GM12878 (cell line): ENCODE results near the gene METTL21A. TPM values are rescaled to one million over a fixed set of nuclear protein-coding genes. Genes with fewer than 3 reads are reported as not detected.

Experiments
- ATAC-seq: fragments of 200-7000 bp; cut with Tn5 transposase; 3 replicates; pipeline ENCODE4 v1.9.1; 2020; ENCODE audit warnings: mild to moderate bottlenecking, moderate library complexity
- BruUV-seq: library from RNA; stranded (reverse); fragments of 400-500 nt; replicated peaks from 2 replicates; lab custom pipeline; 2021; lab: Mats Ljungman, UMichigan
- CTCF ChIA-PET: fragments of 300-600 bp; sonication (Branson Sonifier 250); formaldehyde crosslinking; extraction: SDS; loops from one replicate; lab custom pipeline; 2021; ENCODE audit warnings: inconsistent platforms; lab: Yijun Ruan, JAX
- POLR2A ChIA-PET: fragments of 350-600 bp; formaldehyde crosslinking; extraction: SDS; loops from one replicate; lab custom pipeline; 2021; ENCODE audit warnings: inconsistent platforms; lab: Charles Lee
- RAD21 ChIA-PET: fragments of 300-600 bp; sonication (Branson Sonifier 250); formaldehyde crosslinking; loops from one replicate; lab custom pipeline; 2023; ENCODE audit warnings: antibody characterized with exemption; ENCODE audit not compliant: unreplicated experiment; lab: Charles Lee
- SMC1A ChIA-PET: fragments of 300-600 bp; sonication (Branson Sonifier 250); formaldehyde crosslinking; loops from one replicate; lab custom pipeline; 2023; ENCODE audit not compliant: unreplicated experiment, uncharacterized antibody; lab: Charles Lee
- DNase-seq: peaks from one replicate; pipeline ENCODE4 v3.0.0-alpha.2; 2011; ENCODE audit warnings: low read depth, low spot score
- FAIRE-seq: peaks from 3 replicates; lab custom pipeline; 2011; peaks lifted over from hg19 to GRCh38; lab: Jason Lieb, UNC
- H2AFZ ChIP-seq: 2 replicates; pipeline ENCODE4 v1.6.0; 2011; ENCODE audit warnings: low read depth, low read length, control low read depth; ENCODE audit not compliant: control insufficient read depth
- H3K27ac ChIP-seq: 2 replicates; pipeline ENCODE4 v1.5.1; 2011; ENCODE audit warnings: control low read depth; ENCODE audit not compliant: control insufficient read depth, insufficient read depth
- H3K27me3 ChIP-seq, 2 experiments: replicated peaks in 1 of 2; 2 replicates each; pipeline versions ENCODE4 v1.6.0 to v1.6.1; 2011; ENCODE audit warnings: low read length in 1 of 2; ENCODE audit not compliant: control insufficient read depth in 2 of 2, insufficient read depth in 2 of 2
- H3K36me3 ChIP-seq, 2 experiments: 2 replicates each; pipeline ENCODE4 v1.5.1; 2011; ENCODE audit warnings: low read length in 1 of 2; ENCODE audit not compliant: control insufficient read depth in 2 of 2, insufficient read depth in 2 of 2
- H3K4me1 ChIP-seq: 2 replicates; pipeline ENCODE4 v1.6.1; 2011; ENCODE audit warnings: mild to moderate bottlenecking, low read length, moderate library complexity, mixed read lengths; ENCODE audit not compliant: control insufficient read depth, insufficient read depth
- H3K4me2 ChIP-seq: 2 replicates; pipeline ENCODE4 v1.6.0; 2011; ENCODE audit warnings: control low read depth; ENCODE audit not compliant: control insufficient read depth, insufficient read depth
- H3K4me3 ChIP-seq: fragments of 200-600 bp; sonication (generic); 2 replicates; pipeline ENCODE4 v1.5.1; 2016
- H3K79me2 ChIP-seq: 2 replicates; pipeline ENCODE4 v1.6.0; 2011; ENCODE audit warnings: low read length; ENCODE audit not compliant: control insufficient read depth, insufficient read depth
- H3K9ac ChIP-seq: 2 replicates; pipeline ENCODE4 v1.8.0; 2011; ENCODE audit warnings: low read length, control low read depth, mixed read lengths; ENCODE audit not compliant: control insufficient read depth, insufficient read depth
- H3K9me3 ChIP-seq: replicated peaks from 3 replicates; pipeline ENCODE4 v1.5.1; 2011; ENCODE audit warnings: mild to moderate bottlenecking, low read length; ENCODE audit not compliant: control insufficient read depth, insufficient read depth
- H4K20me1 ChIP-seq: 2 replicates; pipeline ENCODE4 v1.6.0; 2011; ENCODE audit not compliant: control insufficient read depth, insufficient read depth
- ATF7 ChIP-seq: fragments of 450-650 bp; IDR thresholded peaks from 2 replicates; pipeline ENCODE4 v1.6.1; 2016; ENCODE audit warnings: low read depth, mild to moderate bottlenecking
- CBX3 ChIP-seq: fragments of 200-600 bp; sonication (generic); IDR thresholded peaks from 2 replicates; pipeline ENCODE4 v1.6.1; 2016; ENCODE audit warnings: low read depth, borderline replicate concordance
- CHD1 ChIP-seq: IDR thresholded peaks from 2 replicates; pipeline ENCODE4 v1.6.1; 2012; ENCODE audit warnings: low read depth, low read length, improper control_type of control experiment
- CTCF ChIP-seq, 3 experiments: IDR thresholded peaks in 2 of 3; conservative IDR thresholded peaks in 1 of 3; 2 replicates each; pipeline ENCODE4 v1.5.1; 2011; ENCODE audit warnings: low read depth in 3 of 3, low read length in 3 of 3, mild to moderate bottlenecking in 3 of 3, control low read depth in 2 of 3, moderate library complexity in 2 of 3, inconsistent platforms in 1 of 3, mixed read lengths in 1 of 3; ENCODE audit not compliant: control insufficient read depth in 2 of 3, insufficient read depth in 1 of 3; ENCODE audit errors: extremely low read depth in 1 of 3
- DPF2 ChIP-seq: fragments of 450-650 bp; IDR thresholded peaks from 2 replicates; pipeline ENCODE4 v1.6.1; 2017; ENCODE audit warnings: mild to moderate bottlenecking
- MEF2B ChIP-seq: fragments of 450-650 bp; IDR thresholded peaks from 2 replicates; pipeline ENCODE4 v1.6.1; 2018; ENCODE audit warnings: mild to moderate bottlenecking, moderate library complexity; ENCODE audit not compliant: partially characterized antibody, poor library complexity, severe bottlenecking
- MXI1 ChIP-seq: fragments of 150-350 bp; IDR thresholded peaks from 2 replicates; pipeline ENCODE4 v1.6.1; 2011; ENCODE audit warnings: low read depth, mild to moderate bottlenecking, inconsistent platforms, low read length, improper control_type of control experiment
- MYB ChIP-seq: fragments of 150-350 bp; IDR thresholded peaks from 2 replicates; pipeline ENCODE4 v1.6.1; 2014; ENCODE audit warnings: mild to moderate bottlenecking, low read depth, low read length, borderline replicate concordance
- SIX5 ChIP-seq: IDR thresholded peaks from 2 replicates; pipeline ENCODE4 v1.6.1; 2011; ENCODE audit warnings: mild to moderate bottlenecking, low read depth, low read length, moderate library complexity; ENCODE audit not compliant: severe bottlenecking
- WRNIP1 ChIP-seq: IDR thresholded peaks from 2 replicates; pipeline ENCODE4 v1.6.1; 2011; ENCODE audit warnings: low read depth, low read length, improper control_type of control experiment, borderline replicate concordance
- ZBED1 ChIP-seq: IDR thresholded peaks from 2 replicates; pipeline ENCODE4 v1.6.1; 2016; ENCODE audit warnings: borderline replicate concordance
- WGBS: methylation state at CpG from one replicate; pipeline ENCODE4 v1.1.6; 2016; ENCODE audit warnings: low lambda C conversion rate; ENCODE audit not compliant: insufficient replicate concordance, insufficient coverage; ENCODE audit errors: missing lambda C conversion rate; 5-methylcytosine and 5-hydroxymethylcytosine counted together
- in situ Hi-C: fragments of 300-500 bp; cut with MboI; formaldehyde crosslinking; loops from 9 replicates; pipeline ENCODE4 v1.14.3; 2018; ENCODE audit warnings: mixed read lengths
- intact Hi-C: fragments of 100-400 bp; cut with micrococcal nuclease; formaldehyde crosslinking; loops from one replicate; pipeline ENCODE4 v1.14.2; 2022; ENCODE audit not compliant: unreplicated experiment
- polyA plus RNA-seq, 11 experiments: library from polyadenylated mRNA; depleted of rRNA in 4 of 11; unstranded in 6 of 11; stranded (reverse) in 5 of 11; fragments of >200 nt; fragmentation: Nextera tagmentation in 4 of 11; fragmentation: Illumina TruSeq in 1 of 11; extraction: Ambion mirVana in 4 of 11; extraction: Trizol in 1 of 11; gene quantifications; 1 replicate in 1 of 11; 2 replicates in 10 of 11; pipeline versions ENCODE4 v1.2.1 to v1.2.3, GENCODE V29; 2011 to 2016; ENCODE audit warnings: inconsistent platforms in 2 of 11, missing spikeins in 2 of 11, low read depth in 1 of 11
- total RNA-seq, 4 experiments: library from RNA; depleted of rRNA in 3 of 4; stranded (reverse); fragments of >200 nt in 3 of 4; fragmentation: Illumina TruSeq in 1 of 4; extraction: Trizol in 1 of 4; gene quantifications; 2 replicates each; pipeline versions ENCODE4 v1.2.1 to v1.2.3, GENCODE V29; 2013 to 2021

Gene METTL21A
- total and polyA plus RNA-seq, 10 of the 15 experiments (the other 5 are each of a cell fraction or from before 2014, with no cell fraction given) = 6.8 to 41.7 (median 27.8) TPM

- Histone ChIP-seq H3K27me3 (no peaks in the 10 kb centered on the region), H2AFZ (no peak overlapping the region), H3K27ac (no peak overlapping the region), H4K20me1 (no peaks in the 10 kb centered on the region), H3K9me3 (peaks cover 7% of the 10 kb centered on the region; the same call in 2 of the 3 replicates), H3K4me1 (no peaks in the 10 kb centered on the region), H3K79me2 (no peaks in the 10 kb centered on the region), H3K36me3 (peaks cover 3 to 22% of the 10 kb centered on the region in 2 experiments), H3K9ac (no peak overlapping the region), H3K4me3 (no peak overlapping the region), H3K4me2 (no peak overlapping the region)
- ChIA-PET RAD21 (interaction anchor here (0.9 kb wide), 1 partner anchor 12 kb away, joined by 3 read pairs; no protein-coding TSS in a partner anchor), SMC1A (interaction anchor here (1.0 kb wide), 1 partner anchor 20 kb away, joined by 3 read pairs; no protein-coding TSS in a partner anchor), POLR2A (no interaction called here), CTCF (interaction anchor here (1.4 kb wide), 1 partner anchor 7 kb away, joined by 3 read pairs; no protein-coding TSS in a partner anchor)
- in situ Hi-C loops (no loop called here), intact Hi-C loops (no loop called here)
- BruUV-seq = no TSS peak
- no peak for DNase-seq
- ATAC-seq = no peak
- WGBS = 32% methylated on average over 3 of the region's 3 CpGs
- no peak for TF ChIP-seq CHD1
- no peak for TF ChIP-seq ZBED1
- no peak for TF ChIP-seq MYB
- TF ChIP-seq WRNIP1 = no peak
- TF ChIP-seq CTCF (IDR thresholded peaks at IDR 0.05 in 2 of 3, conservative IDR thresholded peaks at IDR 0.05 in 1 of 3; ENCODE audit: control insufficient read depth in 2 of 3, extremely low read depth in 1 of 3, insufficient read depth in 1 of 3, low read depth in 3 of 3, low read length in 3 of 3) = no peak
- no peak for TF ChIP-seq MXI1
- TF ChIP-seq ATF7 = no peak
- no peak for TF ChIP-seq CBX3
- no peak for TF ChIP-seq DPF2
- no peak for TF ChIP-seq SIX5
- no peak for TF ChIP-seq MEF2B
- FAIRE-seq = no peak
Measured at GRCh38 chr2:207594264-207594663, 30.9 kb downstream of the METTL21A start.
